GM18907 (cell line): ENCODE data around the gene PHF10.

Experiments used
- ATAC-seq: cut with Tn5 transposase; IDR thresholded peaks from one replicate; pipeline ENCODE4 v1.9.1; 2021; ENCODE audit warnings: mild to moderate bottlenecking, moderate library complexity; ENCODE audit not compliant: unreplicated experiment

PHF10 gene

DNA sequence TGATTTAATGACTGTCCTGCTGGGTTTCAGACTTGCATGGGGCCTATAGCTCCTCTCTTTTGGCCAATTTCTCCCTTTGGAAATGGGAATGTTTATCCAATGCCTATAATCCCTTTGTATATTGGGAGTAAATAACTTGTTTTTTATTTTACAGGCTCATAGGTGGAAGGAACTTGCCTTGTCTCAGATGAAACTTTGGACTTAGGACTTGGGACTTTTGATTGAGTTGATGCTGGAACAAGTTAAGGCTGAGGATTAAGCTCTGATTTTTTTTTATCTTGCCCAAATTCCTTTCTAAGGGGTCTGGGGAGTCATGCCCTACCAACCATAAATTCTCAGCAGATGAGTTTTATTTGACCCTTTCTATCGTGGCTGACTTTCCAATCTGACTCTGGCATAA, 46.0 kb downstream of the PHF10 start:
- no peak for ATAC-seq

GRCh38 chr6:169677096-169677495, 47.2 kb downstream of the PHF10 start:
- no peak for ATAC-seq

DNA sequence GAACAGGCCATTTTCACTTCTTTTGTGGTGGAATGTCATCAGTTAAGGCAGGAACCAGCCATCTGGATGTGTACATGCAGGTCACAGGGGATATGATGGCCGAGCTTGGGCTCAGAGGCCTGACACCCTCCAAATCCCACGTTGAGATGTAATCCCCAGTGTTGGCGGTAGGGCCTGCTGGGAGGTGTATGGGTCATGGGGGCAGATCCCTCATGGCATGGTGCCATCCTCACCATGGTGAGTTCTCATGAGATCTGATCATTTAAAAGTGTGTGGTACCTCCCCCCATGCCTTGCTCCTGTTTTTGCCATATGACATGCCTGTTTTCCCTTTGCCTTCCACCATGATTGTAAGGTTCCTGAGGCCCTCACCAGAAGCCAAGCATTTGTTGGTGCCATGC, 49.3 kb downstream of the PHF10 start:
- no peak for ATAC-seq

GRCh38 chr6:169671563-169671962, 52.7 kb downstream of the PHF10 start:
- no peak for ATAC-seq

GRCh38 chr6:169669889-169670288, 54.4 kb downstream of the PHF10 start:
- ATAC-seq = no peak

GRCh38 chr6:169669147-169669546, 55.2 kb downstream of the PHF10 start:
- no peak for ATAC-seq

- no peak for ATAC-seq
Observed at GRCh38 chr6:169668203-169668847, 56.0 kb downstream of the PHF10 start.

- no peak for ATAC-seq
Observed at GRCh38 chr6:169667716-169668115, 56.6 kb downstream of the PHF10 start.

DNA sequence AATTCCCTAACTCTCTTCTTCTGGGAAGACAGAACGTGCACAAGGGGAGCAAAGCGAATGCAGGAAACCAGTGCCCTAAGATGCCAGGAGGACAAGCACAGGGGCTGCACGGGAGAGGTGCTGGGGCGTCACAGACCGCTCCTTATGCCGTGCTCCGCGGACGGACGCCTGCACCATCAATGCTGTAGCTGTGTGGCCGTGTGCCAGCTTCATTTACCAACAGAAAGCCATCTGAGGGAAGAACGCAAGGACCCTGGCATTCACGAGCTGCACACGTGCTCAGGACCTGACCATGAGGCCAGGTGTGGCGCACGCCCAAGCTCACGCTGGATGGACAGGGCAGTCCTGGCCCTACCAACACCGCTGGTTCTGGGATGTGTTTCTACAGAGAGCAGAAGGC, 57.9 kb downstream of the PHF10 start:
- no peak for ATAC-seq

DNA sequence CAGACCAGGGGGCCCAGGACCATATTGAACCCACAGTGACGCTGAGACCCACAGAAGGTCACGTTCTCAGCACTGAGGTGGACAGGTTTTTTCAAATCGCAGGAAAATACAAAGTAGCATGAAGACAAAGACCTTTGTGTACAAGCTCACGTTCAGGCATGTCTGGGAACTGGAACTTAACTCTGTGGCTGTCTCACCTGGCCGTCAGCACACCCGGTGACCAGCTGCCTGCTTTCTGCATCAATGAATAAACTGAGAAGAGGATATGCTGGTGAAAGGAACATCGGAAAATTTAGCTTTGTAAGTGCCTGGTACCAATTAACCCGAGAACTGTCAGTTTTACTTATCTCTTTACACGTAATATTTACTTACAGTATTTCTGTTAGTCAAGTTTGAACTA, 59.0 kb downstream of the PHF10 start:
- no peak for ATAC-seq

GRCh38 chr6:169664227-169664626, 60.1 kb downstream of the PHF10 start:
- no peak for ATAC-seq

DNA sequence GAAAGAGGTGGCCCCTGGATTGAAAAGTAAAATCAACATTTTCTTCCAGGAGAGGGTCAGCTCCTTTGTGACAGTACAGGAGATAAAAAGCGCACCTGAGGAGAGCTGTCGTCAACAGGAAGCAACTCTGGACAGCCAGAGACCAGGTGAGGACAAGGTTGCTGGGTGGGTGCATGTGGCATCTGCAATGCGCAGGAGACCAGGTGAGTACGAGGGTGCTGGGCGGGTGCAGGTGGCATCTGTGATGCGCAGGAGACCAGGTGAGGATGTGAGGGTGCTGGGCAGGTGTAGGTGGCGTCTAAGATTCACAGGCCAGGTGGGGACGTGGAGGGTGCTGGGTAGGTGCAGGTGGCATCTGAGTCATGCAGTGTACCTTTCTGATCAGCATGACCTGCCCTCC, 60.8 kb downstream of the PHF10 start:
- no peak for ATAC-seq

DNA sequence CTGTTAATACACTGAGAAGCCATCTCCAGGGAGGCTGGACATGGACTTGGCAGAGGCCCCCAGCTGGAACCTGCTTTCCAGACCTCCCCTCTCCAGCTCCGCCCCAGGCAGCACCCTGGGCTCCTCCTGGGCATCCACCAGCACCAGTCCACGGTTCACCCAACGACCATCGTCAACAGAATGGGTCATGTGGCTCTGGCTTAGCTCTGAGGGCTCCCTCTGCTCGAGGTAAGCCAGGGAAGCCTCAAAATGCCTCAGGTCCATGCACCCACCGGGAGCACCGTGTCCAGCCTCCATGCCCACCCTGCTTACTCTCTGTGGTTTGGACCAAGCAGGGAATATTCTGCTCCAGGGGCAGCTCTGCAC, 62.9 kb downstream of the PHF10 start:
- ATAC-seq = no peak

DNA sequence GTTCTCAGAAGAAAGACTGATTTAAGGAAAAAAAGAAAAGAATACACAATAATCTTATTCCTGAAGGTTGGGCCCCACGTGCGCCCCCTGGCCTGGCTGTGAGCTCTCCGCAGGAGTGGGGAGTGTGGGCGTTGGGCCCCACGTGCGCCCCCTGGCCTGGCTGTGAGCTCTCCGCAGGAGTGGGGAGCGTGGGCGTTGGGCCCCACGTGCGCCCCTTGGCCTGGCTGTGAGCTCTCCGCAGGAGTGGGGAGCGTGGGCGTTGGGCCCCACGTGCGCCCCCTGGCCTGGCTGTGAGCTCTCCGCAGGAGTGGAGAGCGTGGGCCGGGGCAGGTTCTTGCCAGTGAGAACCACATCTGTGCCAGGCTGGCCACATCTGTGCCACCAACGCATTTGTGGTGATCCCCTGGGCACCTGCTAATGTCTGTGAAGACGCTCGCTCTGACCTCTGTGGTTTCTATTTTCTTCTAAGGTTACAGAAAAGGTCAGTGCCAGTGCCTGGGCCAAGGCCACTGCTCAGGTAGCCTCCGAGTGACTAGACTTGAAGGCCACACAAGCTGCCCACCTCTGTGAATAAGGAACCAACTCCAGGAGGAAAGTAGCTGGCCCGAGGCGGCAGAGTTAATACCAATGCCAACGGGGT, 63.4 kb downstream of the PHF10 start:
- ATAC-seq = no peak

DNA sequence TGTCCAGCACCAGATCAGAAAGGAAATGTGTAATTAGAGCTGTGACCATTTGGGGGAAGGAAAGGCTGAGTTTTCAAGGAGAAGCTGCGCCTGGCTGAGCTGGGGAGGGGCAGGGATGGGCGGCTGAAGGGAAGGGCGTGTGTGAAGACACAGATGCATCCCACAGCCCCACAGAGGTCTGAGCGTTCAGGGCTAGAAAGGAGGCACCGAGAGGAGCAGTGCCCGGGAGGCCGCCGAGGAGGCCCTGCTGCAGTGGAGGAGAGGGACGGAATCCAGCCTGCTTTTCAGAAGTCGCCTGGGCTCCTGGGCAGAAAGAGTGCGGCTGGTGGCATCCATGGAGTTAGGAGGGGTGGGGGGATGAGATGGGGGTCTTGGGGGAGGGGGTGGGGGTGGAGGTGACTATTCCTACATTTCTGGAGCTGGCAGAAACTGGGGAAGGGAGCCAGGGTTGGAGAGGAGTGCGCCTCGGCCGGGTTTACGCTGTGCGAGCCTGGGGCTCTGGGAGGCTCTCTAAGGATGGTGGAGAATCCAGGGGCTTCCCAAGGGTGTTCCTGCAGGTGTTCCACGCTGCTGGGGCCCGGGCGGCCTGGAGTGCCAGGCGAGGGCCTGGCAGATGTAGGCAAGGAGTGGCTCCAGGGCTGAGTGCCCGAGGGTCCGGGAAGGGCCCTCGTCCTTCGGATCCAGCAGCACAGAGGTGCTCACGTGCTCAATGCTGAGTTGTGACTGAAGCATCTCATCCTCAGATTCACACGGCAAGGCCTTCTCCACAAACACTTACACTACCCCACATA, 64.3 kb downstream of the PHF10 start:
- ATAC-seq = no peak

- no peak for ATAC-seq
Observed at GRCh38 chr6:169657284-169657610, 67.1 kb downstream of the PHF10 start.

DNA sequence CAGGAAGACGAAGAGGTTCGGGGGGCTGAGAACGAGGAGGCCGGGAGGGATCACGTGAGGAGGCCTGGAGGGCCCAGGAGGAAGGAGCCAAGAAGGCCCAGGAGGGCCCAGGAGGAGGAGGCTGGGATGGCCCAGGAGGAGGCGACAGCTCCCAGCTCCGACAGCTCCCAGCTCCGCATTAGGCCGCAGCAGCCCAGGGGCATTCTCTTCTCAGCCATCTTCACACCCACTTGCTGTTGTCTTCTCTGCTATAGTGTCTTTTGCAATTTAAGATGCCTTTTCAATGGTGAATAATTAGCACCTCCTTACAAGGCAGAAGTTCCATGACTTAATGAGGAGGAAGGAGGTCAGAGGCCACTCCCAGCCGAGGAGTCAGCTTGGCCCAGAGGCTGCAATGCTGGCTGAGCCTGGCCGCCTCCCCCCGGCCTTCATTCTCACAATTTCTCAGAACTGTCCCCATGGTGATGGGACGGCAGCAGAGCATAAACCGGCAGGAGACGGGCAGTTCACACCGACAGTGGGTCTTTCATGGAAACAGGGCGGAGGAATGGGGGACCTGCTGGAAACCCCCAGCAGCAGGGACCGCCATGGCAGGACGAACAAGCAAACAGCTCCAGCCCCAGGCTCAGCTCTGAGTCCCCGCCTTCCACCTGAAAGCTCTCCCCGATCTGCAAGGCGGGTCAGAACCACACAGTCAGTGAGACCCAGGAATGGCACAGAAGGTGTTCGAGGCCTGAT, 67.6 kb downstream of the PHF10 start:
- no peak for ATAC-seq

GRCh38 chr6:169654598-169655391, 69.5 kb downstream of the PHF10 start:
- peak; percentile 93 for ATAC-seq
